Chondrocyte (in vitro differentiated cells): ENCODE measurements around the gene C2orf42. TPM values are rescaled to one million over a fixed set of nuclear protein-coding genes. Genes with fewer than 3 reads are reported as not detected.
A peak's percentile ranks its signal among the peaks of the same experiment; 100 is the strongest.
"Not testable (repeated sequence)": the region's sequence is repeated elsewhere in the genome, so short reads cannot be mapped to it uniquely, and the experiment has no call there.

Source experiments
- DNase-seq: peaks from one replicate; pipeline ENCODE4 v3.0.0; 2021; ENCODE audit warnings: mixed read lengths, low spot score
- H3K27ac Mint-ChIP-seq: one replicate; pipeline ENCODE4 v1.8.0; 2021; ENCODE audit warnings: mild to moderate bottlenecking, moderate library complexity, mixed read lengths; ENCODE audit not compliant: unreplicated experiment
- H3K27me3 Mint-ChIP-seq: 2 replicates; pipeline ENCODE4 v1.8.0; 2021; ENCODE audit warnings: low read depth, mixed read lengths
- H3K36me3 Mint-ChIP-seq: 2 replicates; pipeline ENCODE4 v1.8.0; 2021; ENCODE audit warnings: low read depth, mixed read lengths
- H3K4me1 Mint-ChIP-seq: 2 replicates; pipeline ENCODE4 v1.8.0; 2021; ENCODE audit warnings: low read depth, mild to moderate bottlenecking, mixed read lengths
- H3K4me3 Mint-ChIP-seq: one replicate; pipeline ENCODE4 v1.8.0; 2021; ENCODE audit warnings: mild to moderate bottlenecking, moderate library complexity, mixed read lengths; ENCODE audit not compliant: unreplicated experiment
- H3K9me3 Mint-ChIP-seq: 2 replicates; pipeline ENCODE4 v1.8.0; 2021; ENCODE audit warnings: low read depth, mixed read lengths
- CTCF ChIP-seq: fragments of 200-600 bp; sonication (generic); IDR thresholded peaks from 2 replicates; pipeline ENCODE4 v1.5.0; 2021; ENCODE audit warnings: antibody characterized with exemption, mild to moderate bottlenecking, moderate library complexity
- total RNA-seq: library from RNA; stranded (reverse); gene quantifications from 3 replicates; pipeline ENCODE4 v1.2.1, GENCODE V29; 2021

C2orf42 gene
- total RNA-seq, 1 donor from 2014 or later: 14.3 TPM

GRCh38 chr2:70142590-70143313 lies 48.1 kb downstream of the C2orf42 start:
- H3K4me1 Mint-ChIP-seq: peaks cover 28% of the 10 kb centered on the region
- H3K4me3 Mint-ChIP-seq: peak overlapping the region; percentile 71
- H3K27me3 Mint-ChIP-seq: no peaks in the 10 kb centered on the region
- peak; percentile 100 for DNase-seq
- peak; percentile 94 for TF ChIP-seq CTCF
- H3K9me3 Mint-ChIP-seq: no peaks in the 10 kb centered on the region
- H3K27ac Mint-ChIP-seq: peak overlapping the region; percentile 99
- no peaks in the 10 kb centered on the region for H3K36me3 Mint-ChIP-seq

- DNase-seq: no peak
- Mint-ChIP-seq H3K36me3 (no peaks in the 10 kb centered on the region), H3K27me3 (no peaks in the 10 kb centered on the region), H3K4me3 (peak overlapping the region; percentile 77), H3K4me1 (peaks cover 33% of the 10 kb centered on the region), H3K27ac (peak overlapping the region; percentile 99), H3K9me3 (no peaks in the 10 kb centered on the region)
- no peak for TF ChIP-seq CTCF
Observed at GRCh38 chr2:70141902-70142589, 48.8 kb downstream of the C2orf42 start.

GRCh38 chr2:70141212-70141901 lies 49.5 kb downstream of the C2orf42 start:
- H3K27ac Mint-ChIP-seq: peak overlapping the region; percentile 98
- peak overlapping the region; percentile 77 for H3K4me3 Mint-ChIP-seq
- H3K4me1 Mint-ChIP-seq: peaks cover 38% of the 10 kb centered on the region
- H3K27me3 Mint-ChIP-seq: no peaks in the 10 kb centered on the region
- DNase-seq: peak; percentile 49
- no peaks in the 10 kb centered on the region for H3K36me3 Mint-ChIP-seq
- H3K9me3 Mint-ChIP-seq: no peaks in the 10 kb centered on the region
- TF ChIP-seq CTCF: peak; percentile 55

GRCh38 chr2:70140791-70141211 lies 50.0 kb downstream of the C2orf42 start:
- H3K4me3 Mint-ChIP-seq: no peak overlapping the region
- H3K9me3 Mint-ChIP-seq: no peaks in the 10 kb centered on the region
- peak overlapping the region; percentile 98 for H3K27ac Mint-ChIP-seq
- H3K36me3 Mint-ChIP-seq: no peaks in the 10 kb centered on the region
- TF ChIP-seq CTCF: no peak
- peak; percentile 39 for DNase-seq
- H3K27me3 Mint-ChIP-seq: no peaks in the 10 kb centered on the region
- peaks cover 44% of the 10 kb centered on the region for H3K4me1 Mint-ChIP-seq

- not testable (repeated sequence) for H3K9me3 Mint-ChIP-seq, H3K36me3 Mint-ChIP-seq, H3K4me3 Mint-ChIP-seq, H3K27me3 Mint-ChIP-seq, H3K27ac Mint-ChIP-seq, DNase-seq
- peaks cover 55% of the 10 kb centered on the region for H3K4me1 Mint-ChIP-seq
Observed at GRCh38 chr2:70134323-70134983, 56.4 kb downstream of the C2orf42 start.
